ENCODE measurements around the gene SAP25.
"Not testable (repeated sequence)": the region's sequence is repeated elsewhere in the genome, so short reads cannot be mapped to it uniquely, and the experiment has no call there.

SAP25 gene

DNA sequence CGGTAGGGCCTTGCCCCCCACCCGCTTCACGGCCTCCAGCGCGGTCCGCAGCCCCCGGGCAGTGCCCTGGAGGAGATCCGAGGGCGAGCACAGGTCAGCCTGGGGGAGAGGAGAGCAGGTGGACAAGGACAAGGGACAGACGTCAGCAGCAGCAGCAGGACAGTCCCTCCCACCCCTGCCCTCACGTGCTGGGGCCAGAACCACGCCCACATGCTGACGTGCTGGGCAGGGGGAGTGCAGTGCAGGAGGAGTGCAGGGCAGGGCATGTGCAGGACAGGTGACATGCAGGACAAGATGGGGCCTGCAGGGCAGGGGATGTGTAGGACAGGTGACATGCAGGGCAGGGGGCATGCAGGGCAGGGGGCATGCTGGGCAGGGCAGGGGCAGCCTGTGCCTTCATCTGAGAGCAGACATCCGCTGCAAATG lies 1.5 kb upstream of the SAP25 start:
- DNase-seq, result no peak

DNA sequence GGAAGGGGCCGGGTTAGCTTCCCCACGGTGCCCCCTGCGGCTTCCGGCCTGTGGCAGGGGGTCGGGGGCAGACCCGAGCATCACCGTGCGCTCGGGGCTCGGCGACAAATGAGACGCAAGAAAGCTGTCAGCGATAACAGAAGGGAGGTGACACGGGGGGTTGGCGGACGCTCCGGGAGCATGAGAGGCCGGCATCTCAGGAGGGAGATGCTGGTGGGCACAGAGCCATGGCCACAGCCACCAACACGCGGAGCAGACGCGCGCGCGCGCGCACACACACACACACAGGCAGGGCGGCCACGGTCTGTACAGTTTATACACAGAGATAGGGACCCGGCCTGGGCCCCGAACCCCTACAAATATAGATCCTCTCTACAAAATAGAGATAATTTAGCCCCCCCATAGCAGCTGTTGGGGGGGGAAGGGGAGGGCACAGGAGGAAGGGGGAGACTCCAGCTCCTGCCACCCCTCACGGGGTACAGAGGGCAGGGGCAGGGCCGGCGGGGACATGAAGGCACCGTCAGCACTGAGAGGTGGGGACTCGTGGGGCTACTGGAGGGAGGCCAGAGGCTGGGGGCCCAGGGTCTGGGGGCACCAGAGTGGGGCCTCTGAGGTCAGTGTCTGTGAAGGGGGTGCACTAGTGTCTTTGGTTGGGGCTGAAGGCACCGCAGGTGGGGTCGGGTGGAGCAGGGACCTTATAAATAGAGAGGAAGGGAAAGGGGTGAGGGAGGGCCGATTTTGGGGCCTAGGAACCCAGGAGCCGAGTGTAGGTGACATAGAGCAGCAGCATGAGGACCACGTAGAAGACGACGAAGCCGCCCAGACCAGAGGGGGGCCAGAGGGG lies 884 bp upstream of the SAP25 start:
- DNase-seq, result no peak

DNA sequence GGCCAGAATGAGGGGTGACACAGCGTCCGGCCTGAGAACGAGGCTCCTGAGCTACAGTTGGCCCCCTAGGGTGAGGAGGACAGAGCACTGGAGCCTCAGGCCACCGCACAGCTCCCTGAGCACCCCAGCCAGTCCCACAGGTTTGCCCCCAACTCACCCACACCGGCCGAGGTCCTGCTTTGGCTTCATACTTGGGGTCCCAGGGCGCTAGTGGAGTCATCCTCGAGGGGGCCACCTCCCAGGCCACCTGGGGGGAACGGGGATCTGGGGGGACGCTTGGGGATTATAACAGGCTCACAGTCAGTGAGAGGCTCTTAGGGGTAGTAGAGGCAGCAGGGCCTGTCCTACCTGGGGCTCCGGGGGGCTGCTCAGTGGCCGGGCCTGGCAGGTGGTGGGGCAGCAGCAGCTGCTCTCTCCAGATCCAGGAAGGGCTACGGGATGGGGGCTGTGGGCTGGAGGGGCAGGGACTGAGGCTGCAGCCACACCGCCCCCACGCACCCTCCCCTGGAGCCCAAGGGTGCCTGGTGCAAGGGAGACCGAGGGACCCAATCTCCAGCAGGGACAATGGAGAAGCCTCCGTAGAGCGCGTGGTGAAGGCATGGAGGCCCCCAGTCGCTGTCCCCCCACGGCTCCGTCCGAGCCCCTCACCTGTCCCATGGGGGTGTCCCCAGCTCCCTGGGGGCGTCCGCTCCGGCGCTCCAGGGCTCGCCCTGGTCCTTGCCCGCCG lies 588 bp downstream of the SAP25 start:
- DNase-seq, result no peak

DNA sequence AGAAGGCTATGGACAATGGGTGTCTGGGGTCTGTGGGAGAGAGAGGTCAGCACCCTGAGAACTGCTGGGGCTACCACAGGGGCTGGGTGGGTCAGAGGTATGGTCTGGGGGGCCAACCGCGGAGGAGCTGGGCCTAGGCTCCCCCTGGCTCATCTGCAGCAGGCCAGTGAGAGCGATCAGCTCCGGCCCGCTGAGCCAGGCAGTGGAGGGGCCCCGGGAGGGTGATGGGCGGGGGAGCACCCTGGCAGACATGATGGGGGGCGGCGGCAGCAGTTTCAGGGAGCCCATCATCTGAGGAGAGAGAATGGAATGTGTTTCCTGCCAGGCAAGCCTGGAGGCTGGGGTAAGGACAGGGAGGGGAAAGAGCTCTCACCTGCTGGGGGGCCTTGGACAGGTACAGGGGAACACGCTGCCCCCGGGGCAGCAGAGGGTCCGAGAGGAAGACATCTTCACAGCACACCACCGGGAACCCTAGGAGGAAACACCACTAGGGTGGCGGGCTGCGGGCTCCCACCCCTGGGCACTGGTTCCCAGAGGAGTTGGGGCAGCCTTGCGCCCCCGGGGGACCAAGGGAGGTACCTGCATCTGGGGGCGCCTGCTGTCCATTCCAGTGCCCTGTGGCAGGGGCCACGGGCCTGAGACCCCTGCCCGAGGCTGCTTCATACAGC lies 1.3 kb downstream of the SAP25 start:
- DNase-seq, result no peak

DNA sequence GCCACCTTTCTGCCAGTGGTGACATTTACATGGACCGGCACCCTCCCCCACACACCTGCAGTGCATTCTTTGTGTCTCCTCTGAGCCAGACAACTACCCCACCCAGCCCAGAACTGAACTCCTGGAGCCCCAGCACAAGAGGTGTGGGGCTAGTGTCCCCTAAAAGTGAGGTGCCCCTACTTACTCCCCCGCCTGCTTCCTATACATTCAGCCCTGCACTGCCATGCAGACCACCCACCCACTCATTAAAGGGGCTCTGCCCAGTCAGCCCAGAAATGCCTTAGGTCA lies 1.9 kb downstream of the SAP25 start:
- no peak for DNase-seq

DNA sequence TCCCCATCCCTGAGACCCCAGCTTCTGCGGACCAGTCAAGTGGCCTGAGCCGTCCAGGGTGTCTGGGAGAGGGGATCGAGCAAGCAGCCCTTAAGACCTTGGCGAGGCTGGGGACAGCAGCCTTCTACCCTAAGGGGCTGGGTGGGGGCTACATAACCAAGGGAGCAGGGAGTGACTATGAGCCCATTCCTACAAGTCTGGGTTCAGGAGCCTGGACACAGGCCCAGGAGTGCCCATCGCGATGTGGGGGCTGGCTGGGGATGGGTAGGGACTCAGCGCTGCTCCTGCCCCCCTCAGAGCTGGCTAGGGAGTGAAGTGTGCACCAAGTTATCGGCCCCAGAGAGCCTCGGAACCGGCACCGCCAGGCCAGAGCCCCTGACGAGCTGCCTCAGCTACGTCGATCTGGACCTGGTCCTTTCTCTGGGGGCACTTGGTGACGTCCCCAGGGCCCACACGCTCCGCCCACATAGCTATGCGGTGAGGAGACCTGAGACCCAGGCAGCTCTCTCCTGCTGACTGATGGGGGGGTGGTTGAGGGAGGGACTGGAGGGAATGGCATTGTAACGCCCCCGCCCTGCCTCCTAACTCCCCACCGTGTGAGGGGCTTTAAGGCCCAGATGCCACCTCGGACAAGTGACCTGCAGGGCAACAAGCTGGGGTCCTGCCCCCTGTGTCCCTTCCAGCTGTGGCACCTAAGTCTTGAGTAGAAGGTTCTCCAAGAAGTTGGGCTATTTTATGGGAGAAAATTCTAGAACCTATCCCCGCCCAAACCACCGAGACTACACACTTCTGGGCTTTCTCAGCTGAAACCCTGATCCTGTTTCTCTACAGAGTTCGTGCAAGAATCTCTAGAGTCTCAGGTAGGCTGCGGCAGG lies 2.5 kb downstream of the SAP25 start:
- no peak for DNase-seq

DNA sequence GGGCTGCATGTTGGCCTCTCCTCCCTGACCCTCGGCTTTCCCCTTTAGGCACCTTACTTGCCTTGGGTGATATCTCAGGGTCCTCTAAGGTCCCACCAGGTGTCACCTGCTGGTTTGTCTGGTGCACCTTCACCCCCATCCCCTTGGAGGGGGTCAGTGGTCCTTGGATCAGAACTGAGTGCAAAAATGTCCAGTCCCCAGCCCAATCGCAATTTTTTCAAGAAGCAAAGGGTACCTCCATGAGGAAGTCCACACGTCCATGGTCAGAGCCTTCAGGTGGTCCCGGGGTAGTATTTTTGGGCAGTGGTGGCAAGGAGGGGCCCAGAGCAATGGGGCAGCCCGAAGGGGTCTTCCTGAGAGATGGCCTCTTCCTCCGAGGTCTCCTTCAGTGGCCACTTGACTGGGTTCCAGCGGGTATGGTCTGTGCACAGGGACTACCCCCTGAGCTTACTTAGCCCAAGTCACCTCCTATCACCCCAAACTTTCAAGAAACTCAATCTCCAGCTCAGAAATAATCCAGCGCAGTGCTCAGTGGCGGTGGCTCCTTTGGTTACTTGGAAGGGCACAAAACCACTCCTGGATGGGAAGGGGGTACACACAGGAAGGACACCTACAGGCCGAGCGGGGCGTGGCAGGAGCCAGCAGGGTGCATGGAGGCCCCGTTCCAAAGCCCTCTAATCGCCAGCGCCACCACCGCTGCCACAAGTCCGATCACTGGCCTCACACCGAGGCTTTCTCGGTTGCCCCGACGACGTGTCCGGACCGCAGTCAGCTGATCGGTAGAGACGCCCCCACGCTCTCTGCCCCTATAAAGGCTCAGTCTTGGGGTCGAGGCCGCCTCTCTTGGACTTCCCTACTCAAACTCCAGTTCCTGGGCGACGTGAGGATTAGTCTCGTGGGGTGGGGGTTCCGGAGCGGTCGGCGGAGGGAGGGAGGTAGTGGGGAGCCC lies 4.5 kb downstream of the SAP25 start:
- peak in 1 of 2 donors; percentile 23 for DNase-seq

DNA sequence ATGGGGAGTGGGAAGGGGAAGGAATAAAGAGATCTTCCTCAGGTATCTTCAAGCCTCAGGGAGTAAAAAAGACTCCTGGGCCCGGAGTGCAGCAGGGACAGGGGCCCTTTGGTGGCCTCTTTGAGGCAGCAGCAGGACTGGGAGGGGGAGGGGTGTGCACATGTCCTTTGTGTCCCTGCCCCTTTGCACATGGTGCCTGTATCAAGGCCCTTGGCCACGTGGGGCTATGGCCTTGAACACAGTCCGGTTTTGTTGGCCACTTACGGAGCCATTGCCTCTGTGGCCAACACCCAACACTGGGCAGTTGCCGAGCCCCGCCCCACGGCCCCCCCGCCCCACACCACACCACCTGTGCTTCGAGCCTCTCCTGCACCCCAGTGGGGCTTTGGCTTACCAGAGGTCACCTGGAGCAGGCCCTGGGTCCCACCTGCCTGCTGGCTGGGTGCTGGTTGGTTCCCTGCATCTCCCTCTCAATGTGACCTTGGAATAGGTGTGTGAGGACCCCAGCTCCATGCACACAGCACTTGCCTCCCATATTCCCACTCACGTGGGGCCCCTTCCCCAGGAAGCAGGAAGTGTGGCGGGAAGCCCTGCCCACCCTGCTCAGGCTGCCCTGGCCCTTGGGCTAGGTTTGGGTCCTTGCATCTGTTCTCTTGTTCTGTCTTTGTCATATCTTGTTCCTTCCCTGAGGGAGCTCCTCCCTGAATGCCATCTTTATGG lies 5.4 kb downstream of the SAP25 start:
- DNase-seq, result no peak

DNA sequence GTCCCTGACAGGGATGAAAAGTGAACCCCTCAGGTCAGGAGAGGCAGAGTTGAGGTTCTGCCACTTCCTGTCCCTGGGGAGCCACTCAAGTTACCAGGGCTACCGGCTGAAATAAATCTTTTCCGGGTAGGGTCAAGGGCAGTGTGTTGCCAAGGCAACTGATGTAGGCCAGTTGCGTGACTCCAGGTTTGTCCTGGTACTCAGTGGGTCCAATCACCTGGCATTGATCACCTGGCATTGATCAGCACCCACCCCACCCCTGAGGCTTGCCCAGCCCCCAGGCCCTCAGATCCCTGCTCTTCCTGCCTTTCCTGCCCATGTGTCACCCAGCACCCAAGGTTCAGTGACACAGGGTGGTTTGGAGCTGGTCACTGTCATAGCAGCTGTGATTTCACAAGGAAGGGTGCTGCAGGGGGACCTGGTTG lies 5.9 kb downstream of the SAP25 start:
- DNase-seq, result no peak

DNA sequence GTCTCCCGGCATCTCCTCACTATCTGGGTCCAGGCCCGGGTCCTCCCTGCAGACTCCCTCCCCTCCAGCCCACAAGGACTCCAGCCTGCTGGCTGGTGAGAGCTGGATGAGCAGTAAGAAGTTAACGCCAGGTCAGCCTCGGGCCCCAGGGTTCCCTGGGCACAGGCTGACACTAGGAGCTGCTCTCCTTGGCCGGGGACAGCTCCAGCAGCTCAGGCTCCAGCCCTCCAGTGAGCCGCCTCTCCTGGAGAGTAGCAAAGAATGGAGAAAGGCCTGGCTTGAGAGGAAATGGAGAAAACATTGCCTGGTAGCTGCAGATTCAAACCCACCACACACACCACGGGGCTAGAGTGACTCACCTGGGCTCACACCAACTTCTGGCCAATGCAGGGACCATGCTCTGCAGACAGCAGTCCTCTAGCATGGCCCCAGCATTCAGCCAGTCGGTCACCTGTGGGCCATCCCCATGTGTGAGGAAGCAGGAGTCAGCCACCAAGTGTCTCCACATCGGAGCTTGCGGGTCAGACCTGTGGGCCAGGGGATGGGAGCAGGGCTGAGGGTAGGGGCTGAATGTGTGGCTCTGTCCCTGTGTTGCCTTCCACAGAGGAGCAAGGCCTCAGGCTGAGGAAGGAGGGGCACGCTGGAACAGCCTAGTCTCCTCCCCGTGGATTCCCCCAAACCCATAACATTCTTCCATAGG lies 6.5 kb downstream of the SAP25 start:
- no peak for DNase-seq

DNA sequence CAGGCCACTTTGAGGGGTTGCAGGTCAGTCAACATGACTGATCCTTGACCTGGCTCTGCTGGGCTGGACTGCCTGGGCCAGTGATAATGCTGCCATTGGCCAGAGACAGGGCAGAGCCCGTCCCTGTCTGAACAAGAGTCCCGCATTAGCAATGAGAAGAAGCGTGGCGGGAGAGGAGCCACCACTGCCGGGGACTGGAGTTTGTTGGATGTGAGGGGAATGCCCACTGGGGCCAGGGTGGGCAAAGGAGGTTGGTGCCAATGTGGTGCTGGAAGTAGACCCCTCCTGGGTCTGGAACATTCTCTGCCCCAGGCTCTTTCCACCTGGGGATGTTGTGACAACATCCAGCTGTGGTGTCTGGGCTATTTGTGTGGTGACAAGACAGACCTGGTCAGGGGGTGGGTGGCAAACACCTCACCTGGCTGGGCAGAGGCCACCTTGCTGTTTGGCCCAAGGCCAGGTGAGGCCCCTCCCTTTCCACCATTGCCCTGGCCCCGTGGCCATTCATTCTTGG lies 7.6 kb downstream of the SAP25 start:
- DNase-seq, result no peak

DNA sequence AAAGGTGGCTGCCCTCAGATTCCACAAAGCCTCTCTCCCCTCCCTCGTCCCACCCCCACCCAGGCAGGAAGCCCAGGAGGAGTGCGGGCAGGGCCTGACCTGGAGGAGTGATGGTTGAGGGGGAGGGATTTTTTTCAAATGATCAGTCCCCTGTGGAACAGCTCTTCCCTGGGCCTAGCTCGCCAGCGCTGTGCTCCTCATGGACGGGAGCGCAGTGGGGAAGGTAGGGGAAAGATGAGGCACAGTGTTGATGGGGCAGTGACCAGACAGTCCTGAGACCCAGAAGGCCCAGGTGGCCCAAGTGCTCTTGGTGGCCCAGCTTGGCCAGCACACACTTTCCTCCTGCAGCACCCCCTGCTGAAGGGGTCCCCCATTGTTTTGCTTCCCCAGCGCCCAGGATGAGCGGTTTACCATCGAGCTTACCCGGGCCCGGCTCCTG lies 8.5 kb downstream of the SAP25 start:
- DNase-seq, result no peak

DNA sequence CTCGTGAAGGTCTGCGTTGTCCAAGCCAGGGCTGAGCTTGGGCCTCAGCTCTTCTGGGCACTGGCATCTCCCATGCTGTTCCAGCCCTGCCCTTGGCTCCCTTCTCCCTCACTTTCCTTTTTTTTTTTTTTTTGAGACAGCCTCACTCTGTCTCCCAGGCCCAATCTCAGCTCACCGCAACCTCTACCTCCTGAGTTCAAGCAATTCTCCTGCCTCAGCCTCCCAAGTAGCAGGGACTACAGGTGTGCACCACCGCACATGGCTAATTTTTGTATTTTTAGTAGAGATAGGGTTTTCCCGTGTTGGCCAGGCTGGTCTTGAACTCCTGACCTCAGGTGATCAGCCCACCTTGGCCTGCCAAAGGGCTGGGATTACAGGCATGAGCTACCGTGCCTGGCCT lies 9.3 kb downstream of the SAP25 start:
- DNase-seq, result not testable (repeated sequence)

DNA sequence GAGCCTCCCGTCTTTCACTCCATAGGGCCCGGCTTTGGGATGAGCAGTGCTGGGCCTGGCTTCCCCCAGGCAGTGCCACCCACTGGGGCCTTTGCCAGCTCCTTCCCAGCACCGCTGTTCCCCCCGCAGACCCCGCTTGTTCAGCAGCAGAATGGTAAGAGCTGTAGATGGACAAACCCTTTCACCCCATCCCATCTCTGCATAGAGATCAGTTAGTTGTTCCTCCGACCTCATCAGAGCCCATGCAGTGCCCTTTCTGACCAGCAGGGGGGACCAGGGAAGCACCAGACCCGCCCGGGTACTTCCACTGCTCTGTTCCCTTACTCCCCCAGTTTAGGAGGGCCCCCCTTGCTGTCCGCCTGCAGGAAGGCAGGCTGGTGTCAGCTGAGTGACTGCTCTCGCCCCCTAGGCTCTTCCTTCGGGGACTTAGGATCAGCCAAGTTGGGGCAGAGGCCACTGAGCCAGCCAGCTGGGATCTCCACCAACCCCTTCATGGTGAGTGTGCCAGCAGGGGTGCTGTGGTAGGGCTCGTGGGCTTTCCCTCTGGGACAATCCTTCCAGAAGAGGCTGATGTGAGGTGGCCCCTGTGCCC lies 9.8 kb downstream of the SAP25 start:
- DNase-seq, result peak; percentile 47 to 88

DNA sequence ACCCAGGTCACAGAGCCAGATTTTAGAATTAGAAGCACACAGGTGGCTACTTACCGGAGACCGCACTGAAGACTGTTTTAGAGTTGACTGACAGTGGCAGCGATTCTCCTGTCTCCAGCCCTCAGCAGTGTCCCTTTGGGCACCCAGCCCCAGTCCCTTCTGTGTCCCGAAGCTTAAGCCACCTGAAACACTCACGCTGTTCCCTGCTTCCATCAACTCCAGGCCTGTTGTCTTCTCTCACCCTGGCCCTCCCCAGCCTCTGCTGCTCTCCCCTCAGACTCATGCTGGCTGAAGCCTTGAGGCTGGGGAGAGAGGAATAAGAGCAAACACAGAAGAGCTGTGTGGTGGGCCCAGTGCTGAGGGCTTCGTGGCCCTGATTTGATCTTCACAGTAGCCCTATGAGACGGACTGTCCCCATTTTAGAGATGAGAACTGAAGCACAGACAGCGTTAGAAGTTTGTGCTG lies 10.6 kb downstream of the SAP25 start:
- DNase-seq, result no peak

DNA sequence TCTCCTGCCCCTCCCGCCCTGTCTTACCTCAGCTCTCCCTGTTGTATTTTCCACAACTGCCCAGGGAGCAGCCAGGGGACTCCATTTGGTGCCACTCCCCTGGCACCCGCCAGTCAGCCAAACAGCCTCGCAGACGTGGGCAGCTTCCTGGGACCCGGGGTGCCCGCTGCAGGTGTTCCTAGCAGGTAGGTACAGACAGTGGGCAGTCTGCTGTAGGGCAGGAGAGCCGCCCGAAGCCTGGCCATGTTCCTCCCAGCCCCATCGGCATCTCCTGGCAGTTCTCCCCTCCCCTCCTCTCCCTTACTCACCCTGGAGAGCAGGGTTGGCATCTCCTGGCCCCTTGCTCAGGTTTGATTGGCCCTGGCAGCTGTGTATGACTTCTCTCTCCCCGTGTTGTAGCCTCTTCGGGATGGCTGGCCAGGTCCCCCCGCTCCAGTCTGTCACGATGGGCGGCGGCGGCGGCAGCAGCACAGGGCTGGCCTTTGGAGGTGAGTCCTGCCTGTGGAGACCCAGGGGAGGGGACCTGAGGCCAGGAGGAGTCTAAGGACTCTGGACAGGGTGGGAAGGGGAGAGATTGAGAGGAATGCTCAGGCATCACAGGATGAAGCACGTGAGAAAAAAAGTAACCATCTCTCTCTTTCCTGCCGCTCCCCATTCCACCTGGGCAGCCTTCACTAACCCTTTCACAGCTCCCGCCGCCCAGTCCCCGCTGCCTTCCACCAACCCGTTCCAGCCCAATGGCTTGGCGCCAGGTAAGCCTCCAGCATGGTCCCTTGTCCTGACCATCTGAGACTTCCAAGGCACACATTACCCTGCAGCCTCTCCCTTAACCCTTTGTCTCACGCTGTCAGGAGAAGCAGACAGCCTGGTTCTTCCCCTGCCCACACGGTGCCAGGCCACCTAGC lies 11.3 kb downstream of the SAP25 start:
- no peak for DNase-seq

DNA sequence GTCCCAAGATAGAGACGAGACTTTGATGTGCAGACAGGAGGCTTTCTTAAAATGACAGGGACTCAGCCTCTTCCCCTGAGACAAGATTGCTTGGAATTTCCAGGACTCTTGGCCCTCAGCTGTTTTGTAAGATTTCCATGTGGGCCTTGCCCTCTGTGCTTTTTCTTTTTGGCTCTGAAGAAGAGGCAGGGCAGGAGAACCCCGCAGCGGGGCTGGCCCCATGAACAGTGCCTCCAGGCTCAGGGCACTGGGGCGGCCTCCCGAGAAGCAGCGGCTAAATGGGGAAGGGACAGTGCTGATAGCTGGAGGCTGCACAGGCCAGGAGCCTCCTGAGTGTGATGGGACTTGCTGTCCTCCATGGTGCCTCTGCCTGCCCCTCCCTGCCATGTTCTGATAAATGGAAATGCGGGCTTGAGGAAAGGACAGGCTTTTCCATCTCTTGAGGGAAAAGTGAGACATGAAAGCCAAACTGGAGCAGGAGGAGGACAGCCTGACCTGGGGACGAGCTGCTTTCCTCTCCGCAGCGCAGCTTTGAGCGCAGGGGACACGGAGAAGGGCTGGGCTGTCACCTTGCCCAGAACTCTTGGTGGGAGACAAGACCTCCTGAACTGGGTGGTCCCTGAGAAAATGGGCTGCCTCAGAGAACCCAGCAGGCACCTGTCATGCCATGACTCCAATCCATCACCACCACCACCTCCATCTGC lies 12.1 kb downstream of the SAP25 start:
- no peak for DNase-seq

DNA sequence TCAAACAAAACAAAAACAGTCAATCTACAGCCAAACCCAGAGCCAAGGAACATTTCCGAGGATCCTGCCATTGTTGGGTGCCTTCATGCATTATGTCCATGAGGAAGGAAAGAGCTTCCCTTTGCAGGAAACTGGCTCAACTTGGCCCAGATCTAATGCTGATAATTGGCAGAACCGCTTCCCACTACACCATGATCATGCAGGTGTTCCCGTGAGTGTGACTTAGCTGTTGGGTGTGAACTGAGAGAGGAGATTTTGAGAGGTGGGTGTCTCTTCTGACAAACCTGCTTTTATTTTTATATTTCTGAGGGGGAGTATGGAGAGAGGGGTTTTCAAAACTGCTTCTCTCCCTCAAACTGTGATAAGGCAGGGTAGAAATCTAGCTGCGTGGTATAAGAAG lies 14.6 kb downstream of the SAP25 start:
- DNase-seq, result no peak
